Right kidney (tissue), 9 donors: ENCODE data around the gene WRAP53.
A peak's percentile ranks its signal among the peaks of the same experiment; 100 is the strongest.
"Not testable (repeated sequence)": the region's sequence is repeated elsewhere in the genome, so short reads cannot be mapped to it uniquely, and the experiment has no call there.

Source experiments
- DNase-seq: peaks from one replicate; pipeline ENCODE4 v3.0.0-alpha.2; 2016
- long read RNA-seq, 8 donors: transcript quantifications; one replicate each; lab custom pipeline, GENCODE V29; 2026

The WRAP53 gene
- long read RNA-seq, donor 1, full-length matches to known transcripts: 6 of 13 reads
- long read RNA-seq, donor 1, partial matches to known transcripts: 0 of 13 reads
- long read RNA-seq, donor 1, other reads (novel, unspliced or antisense): 7 of 13 reads
- long read RNA-seq, donor 2, full-length matches to known transcripts: 5 of 5 reads
- long read RNA-seq, donor 2, partial matches to known transcripts: 0 of 5 reads
- long read RNA-seq, donor 2, other reads (novel, unspliced or antisense): 0 of 5 reads
- long read RNA-seq, donor 3, full-length matches to known transcripts: 6 of 6 reads
- long read RNA-seq, donor 3, partial matches to known transcripts: 0 of 6 reads
- long read RNA-seq, donor 3, other reads (novel, unspliced or antisense): 0 of 6 reads
- long read RNA-seq, donor 4, full-length matches to known transcripts: 8 of 8 reads
- long read RNA-seq, donor 4, partial matches to known transcripts: 0 of 8 reads
- long read RNA-seq, donor 4, other reads (novel, unspliced or antisense): 0 of 8 reads
- long read RNA-seq, donor 5, transcript WRAP53-202 (11 exons, 1,905 nt): major isoform, 8 of 8 reads
- long read RNA-seq, donor 5, partial matches to known transcripts: 0 of 8 reads
- long read RNA-seq, donor 5, other reads (novel, unspliced or antisense): 0 of 8 reads
- long read RNA-seq, donor 6, full-length matches to known transcripts: 5 of 18 reads
- long read RNA-seq, donor 6, partial matches to known transcripts: 5 of 18 reads
- long read RNA-seq, donor 6, other reads (novel, unspliced or antisense): 8 of 18 reads
- long read RNA-seq, donor 7: 0 reads
- long read RNA-seq, donor 8, full-length matches to known transcripts: 9 of 20 reads
- long read RNA-seq, donor 8, partial matches to known transcripts: 5 of 20 reads
- long read RNA-seq, donor 8, other reads (novel, unspliced or antisense): 6 of 20 reads

DNA sequence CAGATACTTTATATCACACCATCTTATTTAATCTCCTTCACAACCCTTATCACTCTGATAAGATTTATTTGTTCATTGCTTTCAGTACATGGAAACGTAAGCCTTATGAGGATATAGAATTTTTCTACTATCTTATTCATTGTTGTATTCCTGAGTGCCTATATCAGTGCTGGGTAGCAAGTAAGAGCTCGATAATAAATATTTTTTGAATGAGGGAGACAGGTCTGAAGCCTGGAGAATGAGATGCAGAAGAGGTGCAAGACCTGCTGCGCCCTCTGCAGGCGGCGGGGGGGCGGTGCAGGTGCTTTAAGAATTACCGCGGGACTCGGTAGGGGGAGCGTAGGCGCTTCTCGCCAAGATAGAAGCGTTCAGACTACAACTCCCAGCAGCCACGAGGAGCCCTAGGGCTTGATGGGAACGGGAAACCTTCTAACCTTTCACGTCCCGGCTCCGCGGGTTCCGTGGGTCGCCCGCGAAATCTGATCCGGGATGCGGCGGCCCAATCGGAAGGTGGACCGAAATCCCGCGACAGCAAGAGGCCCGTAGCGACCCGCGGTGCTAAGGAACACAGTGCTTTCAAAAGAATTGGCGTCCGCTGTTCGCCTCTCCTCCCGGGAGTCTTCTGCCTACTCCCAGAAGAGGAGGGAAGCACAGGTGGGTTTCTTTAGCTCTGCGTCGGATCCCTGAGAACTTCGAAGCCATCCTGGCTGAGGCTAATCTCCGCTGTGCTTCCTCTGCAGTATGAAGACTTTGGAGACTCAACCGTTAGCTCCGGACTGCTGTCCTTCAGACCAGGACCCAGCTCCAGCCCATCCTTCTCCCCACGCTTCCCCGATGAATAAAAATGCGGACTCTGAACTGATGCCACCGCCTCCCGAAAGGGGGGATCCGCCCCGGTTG is at the start of gene WRAP53:
TSS of gene WRAP53 (plus strand) at position 570 of the 900 bp plus-strand sequence. CDS start at position 742, 172 bp downstream.
- DNase-seq: peak; percentile 97

- DNase-seq: no peak
Observed at GRCh38 chr17:7640783-7641182, 47.5 kb upstream of the WRAP53 start.

- not testable (repeated sequence) for DNase-seq
Observed at GRCh38 chr17:7641635-7642034, 46.6 kb upstream of the WRAP53 start.

DNA sequence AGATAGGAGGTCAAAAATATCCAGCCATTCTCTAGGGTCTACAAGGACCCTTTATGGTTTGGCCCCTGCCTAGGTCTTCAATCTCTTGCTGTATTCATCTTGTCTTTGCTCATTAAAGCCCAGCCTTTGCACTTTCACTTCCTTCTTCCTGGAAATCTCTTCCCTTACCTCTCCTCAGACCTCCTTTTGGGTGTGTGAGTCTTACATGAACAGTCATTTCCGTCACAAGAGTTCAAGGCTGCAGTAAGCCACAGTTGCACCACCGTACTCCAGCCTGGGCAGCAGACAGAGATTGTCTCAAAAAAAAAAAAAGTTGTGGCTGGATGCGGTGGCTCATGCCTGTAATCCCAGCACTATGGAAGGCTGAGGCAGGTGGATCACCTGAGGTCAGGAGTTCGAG is 43.5 kb upstream of the WRAP53 start:
- no peak for DNase-seq

- DNase-seq: no peak
Observed at GRCh38 chr17:7646457-7646856, 41.8 kb upstream of the WRAP53 start.

GRCh38 chr17:7647018-7647417 is 41.3 kb upstream of the WRAP53 start:
- DNase-seq: no peak

DNA sequence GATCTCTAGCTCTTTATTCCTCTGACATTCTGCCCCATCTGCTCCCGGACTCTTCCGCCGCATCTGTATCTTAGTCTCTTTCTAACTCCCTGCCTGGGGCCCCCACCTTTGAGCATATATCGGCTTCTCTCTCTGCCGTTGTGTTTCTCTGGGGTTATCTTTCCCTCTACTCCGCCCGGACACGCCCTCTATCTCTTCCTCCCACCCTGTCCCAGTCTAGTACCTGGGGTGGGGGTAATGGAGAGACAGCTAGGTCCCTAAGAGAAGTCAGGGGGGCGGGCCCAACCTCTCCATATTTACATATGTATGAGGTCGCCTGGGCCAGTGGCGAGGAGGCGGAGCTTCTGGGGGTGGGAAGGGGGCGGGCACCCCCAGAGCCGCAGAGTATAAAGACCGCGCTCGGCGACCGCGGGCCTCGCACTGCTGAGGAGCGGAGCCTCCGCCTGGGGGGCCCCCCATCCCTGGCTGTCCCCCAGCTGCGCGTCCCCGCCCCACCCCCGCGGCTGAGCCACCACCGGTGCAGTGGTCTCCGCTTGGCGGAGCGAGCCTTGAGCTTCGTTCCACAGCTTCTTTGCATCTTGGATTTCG is 37.7 kb upstream of the WRAP53 start, which contains the start of gene ATP1B2:
TSS of gene ATP1B2 (plus strand) at position 418 of the 588 bp plus-strand sequence. CDS start 593 bp downstream, outside the sequence.
- peak; percentile 67 for DNase-seq

DNA sequence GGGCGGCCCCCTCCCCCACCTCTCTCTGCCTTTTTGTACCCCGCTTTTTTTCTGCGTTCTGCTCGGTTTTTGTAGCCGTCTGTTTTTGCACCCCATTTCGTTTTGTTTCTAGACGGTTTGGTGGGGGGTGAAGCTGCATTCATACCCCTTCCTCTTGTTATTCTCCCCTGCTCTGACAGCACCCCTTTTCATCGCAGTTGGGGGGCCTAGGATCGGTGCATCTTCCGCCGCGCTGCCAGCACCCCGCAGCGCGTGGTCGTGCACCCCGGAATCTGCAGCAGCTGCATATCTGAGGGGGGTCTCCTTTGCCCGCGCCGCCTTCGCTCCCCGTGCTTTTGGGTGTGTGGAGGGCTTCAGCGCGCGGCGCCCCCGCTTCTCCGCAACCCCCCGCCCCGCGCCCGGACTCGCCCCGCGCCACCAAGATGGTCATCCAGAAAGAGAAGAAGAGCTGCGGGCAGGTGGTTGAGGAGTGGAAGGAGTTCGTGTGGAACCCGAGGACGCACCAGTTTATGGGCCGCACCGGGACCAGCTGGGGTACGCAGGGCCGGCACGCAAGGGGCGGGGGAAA is 37.1 kb upstream of the WRAP53 start:
- peak; percentile 27 for DNase-seq

DNA sequence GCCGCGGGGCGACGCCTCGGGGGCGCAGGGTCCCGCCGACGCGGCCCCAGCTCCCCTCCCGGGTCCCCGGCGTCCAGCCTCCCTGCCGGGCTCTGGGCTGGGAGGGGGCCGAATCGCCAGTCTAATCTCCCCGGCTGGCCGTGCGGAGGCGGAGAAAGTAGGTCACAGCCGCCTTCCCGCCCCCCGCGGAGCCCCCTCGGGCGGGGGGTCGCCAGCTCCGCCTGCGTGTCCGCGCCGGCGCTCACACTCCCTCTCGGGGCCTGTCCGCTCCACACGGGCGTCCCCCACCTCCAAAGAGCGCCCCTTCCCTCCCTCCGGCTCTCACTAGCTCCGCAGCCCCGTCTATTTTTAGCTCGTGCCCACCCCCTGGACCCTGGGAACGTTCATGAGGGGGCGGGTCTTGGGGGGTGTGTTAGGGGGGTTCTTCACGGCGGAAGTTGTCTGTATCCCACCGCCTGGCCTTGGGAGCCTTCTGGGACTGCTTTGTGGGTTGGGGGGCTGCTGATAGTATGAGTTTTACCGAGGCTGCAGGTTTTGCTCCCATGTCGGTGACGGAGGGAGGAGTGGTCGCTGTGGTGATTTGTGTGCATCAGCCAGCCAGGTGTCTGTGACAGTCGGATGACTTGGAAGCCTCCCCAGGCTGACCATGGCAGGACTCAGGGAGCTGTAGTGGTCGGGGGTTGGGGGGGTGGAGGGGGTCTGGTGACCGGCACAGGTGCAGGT is 36.5 kb upstream of the WRAP53 start:
- DNase-seq: peak; percentile 70

DNA sequence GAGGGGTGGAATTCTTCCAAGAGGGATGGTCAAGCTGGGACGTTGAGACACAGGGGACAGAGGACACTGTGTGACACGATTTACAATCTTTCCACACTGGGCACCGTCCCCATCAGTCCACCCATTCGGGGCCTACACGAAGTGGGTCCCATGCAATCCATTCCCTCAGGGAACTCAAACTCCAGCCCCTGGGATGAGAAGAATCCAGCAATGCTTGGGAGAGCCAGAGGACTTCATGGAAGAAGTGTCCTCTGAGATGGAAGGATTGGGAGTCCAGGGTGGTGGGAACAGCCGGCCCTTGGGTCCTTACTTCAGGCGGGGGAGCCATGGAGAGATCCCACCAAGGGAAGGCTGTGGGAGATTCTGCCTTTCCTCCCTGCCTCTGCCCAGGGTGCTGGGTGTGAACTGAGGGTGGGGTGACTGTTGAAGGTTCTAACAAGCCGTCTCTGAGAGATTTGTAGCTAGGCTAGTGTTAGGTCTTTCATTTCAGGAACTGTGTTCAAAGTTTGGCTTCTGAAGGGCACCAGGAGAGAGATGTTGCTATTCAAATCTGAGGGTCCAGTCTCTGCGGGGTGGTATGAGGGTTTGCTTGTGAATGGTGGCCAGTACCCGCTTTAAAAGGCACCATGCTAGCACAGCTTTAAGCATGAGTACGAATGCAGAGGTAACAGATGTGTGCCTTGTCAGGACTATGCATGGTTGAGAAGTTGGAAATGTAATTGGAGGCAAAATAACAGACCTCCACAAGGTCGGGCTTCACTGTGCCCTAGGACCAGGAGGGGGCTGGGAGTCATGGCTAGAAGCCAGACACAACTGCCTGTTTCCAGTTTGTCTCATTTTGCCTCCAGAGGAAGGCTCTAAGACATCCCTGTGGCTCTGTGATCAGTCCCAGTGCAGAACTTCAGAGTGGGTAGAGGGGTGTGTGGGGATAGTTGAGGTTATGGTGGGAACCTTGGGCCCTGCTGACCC is 35.6 kb upstream of the WRAP53 start:
- DNase-seq: no peak

GRCh38 chr17:7654832-7655540 is 33.3 kb upstream of the WRAP53 start:
- DNase-seq: no peak

DNA sequence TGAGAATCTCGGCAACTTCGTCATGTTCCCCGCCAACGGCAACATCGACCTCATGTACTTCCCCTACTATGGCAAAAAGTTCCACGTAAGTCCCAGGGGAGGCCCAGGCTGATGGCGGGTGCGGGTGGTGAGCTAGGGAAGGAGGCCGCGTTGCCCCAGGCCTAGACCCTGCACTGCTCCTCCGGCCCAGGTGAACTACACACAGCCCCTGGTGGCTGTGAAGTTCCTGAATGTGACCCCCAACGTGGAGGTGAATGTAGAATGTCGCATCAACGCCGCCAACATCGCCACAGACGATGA is 32.8 kb upstream of the WRAP53 start:
- no peak for DNase-seq

DNA sequence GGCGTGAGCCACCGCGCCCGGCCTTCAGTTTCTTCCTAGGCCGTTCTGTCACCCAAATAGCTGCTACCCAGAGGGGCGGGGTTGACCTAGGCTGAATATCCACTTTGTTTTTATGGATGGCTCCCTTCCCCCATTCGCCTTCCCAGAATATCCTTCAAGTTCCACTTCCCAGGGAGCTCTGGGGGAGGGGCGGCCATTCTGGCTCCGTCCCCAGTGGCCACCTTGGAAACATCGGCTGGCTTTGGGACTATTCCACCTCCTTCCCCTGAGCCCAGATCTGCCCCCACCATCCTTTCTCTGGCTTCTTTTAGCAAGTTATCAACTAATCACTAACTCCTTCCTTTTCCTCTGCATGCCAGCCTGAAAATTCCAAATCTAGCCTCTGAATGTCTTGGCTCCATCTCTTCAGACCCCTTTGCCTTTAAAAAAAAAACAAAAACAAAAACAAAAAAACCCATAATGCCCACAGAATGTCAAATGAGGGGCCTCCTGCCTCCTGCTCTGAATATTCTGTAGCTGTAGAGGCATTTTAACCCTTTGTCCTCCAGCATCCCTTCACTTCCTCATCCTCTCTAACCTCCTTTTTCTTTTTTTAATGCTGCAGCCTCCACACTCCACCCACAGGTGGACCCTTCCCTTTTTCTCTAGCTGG is 31.2 kb upstream of the WRAP53 start:
- peak; percentile 45 for DNase-seq

GRCh38 chr17:7667656-7668406 is 20.4 kb upstream of the WRAP53 start:
- DNase-seq: no peak

- DNase-seq: no peak
Observed at GRCh38 chr17:7668482-7668881, 19.8 kb upstream of the WRAP53 start.

GRCh38 chr17:7673239-7673638 is 15.0 kb upstream of the WRAP53 start:
- no peak for DNase-seq

GRCh38 chr17:7674934-7675333 is 13.3 kb upstream of the WRAP53 start:
- DNase-seq: no peak
